IgD-negative memory B cell (primary cell): Measurements from ENCODE around the gene CDHR1. TPM values are rescaled to one million over a fixed set of nuclear protein-coding genes. Genes with fewer than 3 reads are reported as not detected.
"Not testable (repeated sequence)": the region's sequence is repeated elsewhere in the genome, so short reads cannot be mapped to it uniquely, and the experiment has no call there.

Experiments used
- H3K27ac Mint-ChIP-seq, 3 donors: one replicate each; pipeline ENCODE4 v1.8.0; 2020 to 2022; ENCODE audit warnings: mild to moderate bottlenecking in 3 of 3, mixed read lengths in 3 of 3, moderate library complexity in 1 of 3
- H3K27me3 Mint-ChIP-seq: one replicate; pipeline ENCODE4 v1.8.0; 2021; ENCODE audit warnings: mixed read lengths
- H3K36me3 Mint-ChIP-seq: one replicate; pipeline ENCODE4 v1.8.0; 2020; ENCODE audit warnings: mild to moderate bottlenecking, mixed read lengths
- H3K4me1 Mint-ChIP-seq, 3 donors: one replicate each; pipeline ENCODE4 v1.8.0; 2020 to 2022; ENCODE audit warnings: mixed read lengths in 3 of 3, mild to moderate bottlenecking in 1 of 3
- H3K4me3 Mint-ChIP-seq, 4 donors: one replicate each; pipeline ENCODE4 v1.8.0; 2020 to 2022; ENCODE audit warnings: mild to moderate bottlenecking in 4 of 4, mixed read lengths in 4 of 4, moderate library complexity in 3 of 4
- H3K9me3 Mint-ChIP-seq, 3 donors: one replicate each; pipeline ENCODE4 v1.8.0; 2020 to 2021; ENCODE audit warnings: mixed read lengths in 3 of 3, mild to moderate bottlenecking in 1 of 3
- polyA plus RNA-seq: library from polyadenylated mRNA; unstranded; fragments of 300-500 nt; fragmentation: Illumina TruSeq; gene quantifications from one replicate; pipeline ENCODE4 v1.2.3, GENCODE V29; 2021

The CDHR1 gene
- polyA plus RNA-seq, 1 donor from 2014 or later = not detected

- H3K4me1 Mint-ChIP-seq, H3K36me3 Mint-ChIP-seq, H3K4me3 Mint-ChIP-seq, H3K9me3 Mint-ChIP-seq, H3K27ac Mint-ChIP-seq, H3K27me3 Mint-ChIP-seq: not testable (repeated sequence)
Measured at GRCh38 chr10:84180386-84180785, 14.0 kb upstream of the CDHR1 start.

- H3K4me3 Mint-ChIP-seq = no peak overlapping the region
- H3K27ac Mint-ChIP-seq = no peak overlapping the region
- H3K36me3 Mint-ChIP-seq = no peaks in the 10 kb centered on the region
- H3K9me3 Mint-ChIP-seq = peaks cover 0 to 3% (median 0%) of the 10 kb centered on the region in 3 donors
- peaks cover 2% of the 10 kb centered on the region for H3K27me3 Mint-ChIP-seq
- H3K4me1 Mint-ChIP-seq = peaks cover 3 to 8% (median 3%) of the 10 kb centered on the region in 3 donors
Measured at GRCh38 chr10:84181631-84182030, 12.7 kb upstream of the CDHR1 start.

GRCh38 chr10:84184517-84184916 is 9.8 kb upstream of the CDHR1 start:
- peaks cover 0 to 5% (median 0%) of the 10 kb centered on the region in 3 donors for H3K4me1 Mint-ChIP-seq
- H3K27me3 Mint-ChIP-seq = peaks cover under 1% of the 10 kb centered on the region
- H3K4me3 Mint-ChIP-seq = peak overlapping the region in 1 of 4 donors; percentile 52
- H3K36me3 Mint-ChIP-seq = no peaks in the 10 kb centered on the region
- peaks cover 0 to 3% (median 0%) of the 10 kb centered on the region in 3 donors for H3K9me3 Mint-ChIP-seq
- H3K27ac Mint-ChIP-seq = peak overlapping the region in 1 of 3 donors; percentile 76

GRCh38 chr10:84185526-84186175 is 8.7 kb upstream of the CDHR1 start:
- no peak overlapping the region for H3K4me3 Mint-ChIP-seq
- no peaks in the 10 kb centered on the region for H3K36me3 Mint-ChIP-seq
- H3K4me1 Mint-ChIP-seq = peaks cover 0 to 4% (median 0%) of the 10 kb centered on the region in 3 donors
- peaks cover 0 to 3% (median 0%) of the 10 kb centered on the region in 3 donors for H3K9me3 Mint-ChIP-seq
- H3K27ac Mint-ChIP-seq = no peak overlapping the region
- H3K27me3 Mint-ChIP-seq = peaks cover 2% of the 10 kb centered on the region

- H3K9me3 Mint-ChIP-seq = no peaks in the 10 kb centered on the region
- no peak overlapping the region for H3K27ac Mint-ChIP-seq
- peaks cover 5% of the 10 kb centered on the region for H3K27me3 Mint-ChIP-seq
- peaks cover 0 to 4% (median 1%) of the 10 kb centered on the region in 3 donors for H3K4me1 Mint-ChIP-seq
- peaks cover 4% of the 10 kb centered on the region for H3K36me3 Mint-ChIP-seq
- no peak overlapping the region for H3K4me3 Mint-ChIP-seq
Measured at GRCh38 chr10:84188815-84189214, 5.5 kb upstream of the CDHR1 start.

DNA sequence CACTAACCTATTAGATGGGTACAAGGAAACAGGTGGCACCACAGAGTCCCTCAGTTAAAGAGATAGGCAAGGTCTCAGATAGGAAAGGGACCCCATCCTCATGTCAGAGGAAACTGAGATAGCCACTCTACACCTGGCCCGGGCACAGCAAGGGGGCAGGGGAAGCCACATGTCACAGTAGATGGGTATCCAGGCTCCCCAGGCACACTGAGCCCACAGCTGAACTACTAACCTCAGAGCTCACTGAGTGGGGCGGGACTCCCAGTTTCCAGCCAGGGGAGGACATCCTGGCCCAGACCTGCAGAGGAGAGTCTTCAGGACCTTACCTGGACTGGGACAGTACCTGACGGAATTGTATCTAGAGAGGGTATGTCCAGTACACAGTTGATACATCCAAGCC is 3.7 kb upstream of the CDHR1 start:
- Mint-ChIP-seq H3K36me3 (peaks cover 4% of the 10 kb centered on the region), H3K27ac (no peak overlapping the region), H3K4me1 (peaks cover 0 to 1% (median 1%) of the 10 kb centered on the region in 3 donors), H3K9me3 (no peaks in the 10 kb centered on the region), H3K4me3 (no peak overlapping the region), H3K27me3 (peaks cover 10% of the 10 kb centered on the region)

- no peaks in the 10 kb centered on the region for H3K9me3 Mint-ChIP-seq
- H3K4me1 Mint-ChIP-seq = peaks cover 0 to 1% (median 1%) of the 10 kb centered on the region in 3 donors
- H3K36me3 Mint-ChIP-seq = peaks cover 4% of the 10 kb centered on the region
- H3K27me3 Mint-ChIP-seq = peaks cover 14% of the 10 kb centered on the region
- peak overlapping the region in 1 of 3 donors; percentile 17 for H3K27ac Mint-ChIP-seq
- no peak overlapping the region for H3K4me3 Mint-ChIP-seq
Measured at GRCh38 chr10:84191106-84191505, 3.2 kb upstream of the CDHR1 start.

GRCh38 chr10:84193327-84193726 is 1.0 kb upstream of the CDHR1 start:
- Mint-ChIP-seq H3K4me1 (peaks cover 0 to 1% (median 1%) of the 10 kb centered on the region in 3 donors), H3K36me3 (peaks cover 4% of the 10 kb centered on the region), H3K27me3 (peaks cover 20% of the 10 kb centered on the region), H3K4me3 (peak overlapping the region in 1 of 4 donors; percentile 20), H3K27ac (no peak overlapping the region), H3K9me3 (no peaks in the 10 kb centered on the region)

- Mint-ChIP-seq H3K27ac (no peak overlapping the region), H3K27me3 (peaks cover 20% of the 10 kb centered on the region), H3K36me3 (peaks cover 4% of the 10 kb centered on the region), H3K9me3 (no peaks in the 10 kb centered on the region), H3K4me3 (peak overlapping the region in 3 of 4 donors; percentile 64 to 83 (median 83)), H3K4me1 (peaks cover 0 to 1% (median 1%) of the 10 kb centered on the region in 3 donors)
Measured at GRCh38 chr10:84193846-84194423, 402 bp upstream of the CDHR1 start.

GRCh38 chr10:84195044-84195830 is 900 bp downstream of the CDHR1 start:
- Mint-ChIP-seq H3K36me3 (peaks cover 4% of the 10 kb centered on the region), H3K27me3 (peaks cover 20% of the 10 kb centered on the region), H3K9me3 (no peaks in the 10 kb centered on the region), H3K4me1 (peaks cover 0 to 1% (median 1%) of the 10 kb centered on the region in 3 donors), H3K4me3 (peak overlapping the region; percentile 15 to 76 (median 70)), H3K27ac (peak overlapping the region in 1 of 3 donors; percentile 51)

- H3K27ac Mint-ChIP-seq = no peak overlapping the region
- H3K4me3 Mint-ChIP-seq = peak overlapping the region in 1 of 4 donors; percentile 52
- H3K4me1 Mint-ChIP-seq = peaks cover 0 to 1% (median 1%) of the 10 kb centered on the region in 3 donors
- peaks cover 21% of the 10 kb centered on the region for H3K27me3 Mint-ChIP-seq
- H3K9me3 Mint-ChIP-seq = no peaks in the 10 kb centered on the region
- H3K36me3 Mint-ChIP-seq = peaks cover 4% of the 10 kb centered on the region
Measured at GRCh38 chr10:84196083-84196482, 1.7 kb downstream of the CDHR1 start.

DNA sequence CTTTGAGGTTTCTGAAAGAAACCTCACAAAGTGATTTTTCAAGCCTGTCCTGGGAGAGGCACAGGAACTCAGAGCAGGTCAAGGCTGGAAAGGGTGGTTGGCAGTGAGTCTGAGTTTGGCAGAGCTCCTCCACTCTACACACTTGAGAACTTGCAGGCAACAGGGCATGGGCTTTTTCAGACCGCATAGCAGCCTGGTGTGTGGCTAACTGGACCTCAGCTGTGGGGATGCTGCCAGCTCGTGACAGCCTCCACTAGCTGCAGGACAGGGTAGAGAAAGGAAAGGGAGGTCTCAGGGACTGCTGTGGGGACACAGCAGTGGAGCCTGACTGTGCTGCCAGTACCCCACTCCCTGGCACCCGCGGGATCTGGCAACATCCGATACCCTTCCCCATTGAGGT is 2.6 kb downstream of the CDHR1 start:
- H3K4me1 Mint-ChIP-seq = peaks cover 0 to 1% (median 0%) of the 10 kb centered on the region in 3 donors
- H3K27ac Mint-ChIP-seq = no peak overlapping the region
- H3K27me3 Mint-ChIP-seq = peaks cover 21% of the 10 kb centered on the region
- no peak overlapping the region for H3K4me3 Mint-ChIP-seq
- H3K9me3 Mint-ChIP-seq = no peaks in the 10 kb centered on the region
- peaks cover 4% of the 10 kb centered on the region for H3K36me3 Mint-ChIP-seq

GRCh38 chr10:84197643-84198042 is 3.3 kb downstream of the CDHR1 start:
- H3K36me3 Mint-ChIP-seq = peaks cover 1% of the 10 kb centered on the region
- H3K27me3 Mint-ChIP-seq = peaks cover 21% of the 10 kb centered on the region
- no peaks in the 10 kb centered on the region for H3K9me3 Mint-ChIP-seq
- no peak overlapping the region for H3K27ac Mint-ChIP-seq
- H3K4me1 Mint-ChIP-seq = peaks cover 0 to 1% (median 0%) of the 10 kb centered on the region in 3 donors
- no peak overlapping the region for H3K4me3 Mint-ChIP-seq

- Mint-ChIP-seq H3K27ac (peak overlapping the region in 1 of 3 donors; percentile 85), H3K36me3 (no peaks in the 10 kb centered on the region), H3K27me3 (peaks cover 18% of the 10 kb centered on the region), H3K4me3 (no peak overlapping the region), H3K9me3 (no peaks in the 10 kb centered on the region), H3K4me1 (peaks cover 0 to 1% (median 0%) of the 10 kb centered on the region in 3 donors)
Measured at GRCh38 chr10:84198206-84198915, 4.0 kb downstream of the CDHR1 start.
